OCI-LY3 (cell line): ENCODE data around the gene DEAF1.

ENCODE experiments used
- EZH2phosphoT487 ChIP-seq: fragments of 200-600 bp; shearing (Covaris generic); IDR thresholded peaks from 2 replicates; pipeline ENCODE4 v1.6.1; 2018; ENCODE audit warnings: antibody characterized with exemption, mixed run types, low read depth
- TF ChIP-seq, protein P1 (sequence below): fragments of 200-600, 300-600 bp; sonication (generic); IDR thresholded peaks from 2 replicates; pipeline ENCODE4 v1.5.1; 2014; ENCODE audit warnings: antibody characterized with exemption, low read length, low read depth

DNA sequence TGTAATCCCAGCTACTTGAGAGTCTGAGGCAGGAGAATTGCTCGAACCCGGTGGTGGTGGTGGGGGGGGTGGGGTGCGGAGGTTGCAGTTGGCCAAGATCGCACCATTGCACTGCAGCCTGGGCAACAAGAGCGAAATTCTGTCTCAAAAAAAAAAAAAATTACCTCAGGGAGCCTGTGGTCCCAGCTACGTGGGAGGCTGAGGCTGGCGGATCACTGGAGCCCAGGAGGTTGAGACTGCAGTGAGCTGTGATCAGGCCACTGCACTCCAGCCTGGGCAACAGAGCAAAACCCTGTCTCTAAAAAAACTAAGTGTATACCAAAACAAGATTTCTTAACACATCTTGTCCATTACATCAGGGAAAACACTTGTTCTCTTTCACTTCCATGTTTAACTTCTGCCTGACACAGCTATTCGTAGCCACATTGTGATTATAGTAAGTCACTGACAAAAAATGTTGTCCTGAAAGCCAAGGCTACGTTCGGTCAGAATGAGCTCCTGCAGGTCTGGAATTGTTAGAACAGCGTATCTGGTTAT, 2.0 kb upstream of the DEAF1 start:
- TF ChIP-seq, protein P1, sequence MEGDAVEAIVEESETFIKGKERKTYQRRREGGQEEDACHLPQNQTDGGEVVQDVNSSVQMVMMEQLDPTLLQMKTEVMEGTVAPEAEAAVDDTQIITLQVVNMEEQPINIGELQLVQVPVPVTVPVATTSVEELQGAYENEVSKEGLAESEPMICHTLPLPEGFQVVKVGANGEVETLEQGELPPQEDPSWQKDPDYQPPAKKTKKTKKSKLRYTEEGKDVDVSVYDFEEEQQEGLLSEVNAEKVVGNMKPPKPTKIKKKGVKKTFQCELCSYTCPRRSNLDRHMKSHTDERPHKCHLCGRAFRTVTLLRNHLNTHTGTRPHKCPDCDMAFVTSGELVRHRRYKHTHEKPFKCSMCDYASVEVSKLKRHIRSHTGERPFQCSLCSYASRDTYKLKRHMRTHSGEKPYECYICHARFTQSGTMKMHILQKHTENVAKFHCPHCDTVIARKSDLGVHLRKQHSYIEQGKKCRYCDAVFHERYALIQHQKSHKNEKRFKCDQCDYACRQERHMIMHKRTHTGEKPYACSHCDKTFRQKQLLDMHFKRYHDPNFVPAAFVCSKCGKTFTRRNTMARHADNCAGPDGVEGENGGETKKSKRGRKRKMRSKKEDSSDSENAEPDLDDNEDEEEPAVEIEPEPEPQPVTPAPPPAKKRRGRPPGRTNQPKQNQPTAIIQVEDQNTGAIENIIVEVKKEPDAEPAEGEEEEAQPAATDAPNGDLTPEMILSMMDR = no peak
- no peak for TF ChIP-seq EZH2phosphoT487
